ENCODE data around the gene SLC5A8. TPM values are rescaled to one million over a fixed set of nuclear protein-coding genes. Genes with fewer than 3 reads are reported as not detected.

Gene SLC5A8
- total RNA-seq, 4 donors from 2014 or later = under 0.01 TPM; not detected in 3

GRCh38 chr12:101115326-101115725, 94.7 kb downstream of the SLC5A8 start:
- whole genome bisulfite sequencing, 2 donors = 29 to 76% methylated on average over 2 of the region's 2 CpGs
- Histone ChIP-seq H3K27ac (no peak overlapping the region), H3K36me3 (no peaks in the 10 kb centered on the region), H3K4me3 (no peak overlapping the region), H3K4me1 (no peaks in the 10 kb centered on the region), H3K9me3 (no peaks in the 10 kb centered on the region), H3K27me3 (no peaks in the 10 kb centered on the region)
- DNase-seq = no peak
- intact Hi-C loops (cut with DNase I) = no loop called here
- no peak for TF ChIP-seq CTCF (IDR thresholded peaks at IDR 0.05)
- TF ChIP-seq POLR2A (IDR thresholded peaks at IDR 0.05) = no peak

GRCh38 chr12:101111441-101111840, 98.6 kb downstream of the SLC5A8 start:
- no peak overlapping the region for H3K4me3 ChIP-seq
- no peak overlapping the region for H3K27ac ChIP-seq
- no peaks in the 10 kb centered on the region for H3K27me3 ChIP-seq
- no peaks in the 10 kb centered on the region for H3K4me1 ChIP-seq
- no peaks in the 10 kb centered on the region for H3K9me3 ChIP-seq
- WGBS, 2 donors = 85 to 95% methylated on average over 2 of the region's 2 CpGs
- no peak for DNase-seq
- H3K36me3 ChIP-seq = no peaks in the 10 kb centered on the region
- intact Hi-C loops (cut with DNase I) = no loop called here
- TF ChIP-seq POLR2A (IDR thresholded peaks at IDR 0.05) (no peak), CTCF (IDR thresholded peaks at IDR 0.05) (no peak)

- Histone ChIP-seq H3K9me3 (no peaks in the 10 kb centered on the region), H3K27me3 (no peaks in the 10 kb centered on the region), H3K4me1 (no peaks in the 10 kb centered on the region), H3K27ac (no peak overlapping the region), H3K36me3 (no peaks in the 10 kb centered on the region), H3K4me3 (no peak overlapping the region)
- intact Hi-C loops (cut with DNase I) = no loop called here
- no peak for TF ChIP-seq POLR2A (IDR thresholded peaks at IDR 0.05)
- TF ChIP-seq CTCF (IDR thresholded peaks at IDR 0.05) = no peak
- no peak for DNase-seq
- WGBS, 2 donors = 85% methylated on average over 3 of the region's 3 CpGs
Observed at GRCh38 chr12:101110866-101111265, 99.2 kb downstream of the SLC5A8 start.

GRCh38 chr12:101108130-101108529, 101.9 kb downstream of the SLC5A8 start:
- no peaks in the 10 kb centered on the region for H3K4me1 ChIP-seq
- no peaks in the 10 kb centered on the region for H3K9me3 ChIP-seq
- intact Hi-C loops (cut with DNase I) = no loop called here
- TF ChIP-seq CTCF (IDR thresholded peaks at IDR 0.05) (no peak), POLR2A (IDR thresholded peaks at IDR 0.05) (no peak)
- WGBS, 2 donors = 79 to 85% methylated on average over 5 of the region's 5 CpGs
- H3K36me3 ChIP-seq = no peaks in the 10 kb centered on the region
- no peak overlapping the region for H3K27ac ChIP-seq
- no peak overlapping the region for H3K4me3 ChIP-seq
- DNase-seq = no peak
- H3K27me3 ChIP-seq = no peaks in the 10 kb centered on the region

- no peak for DNase-seq
- Histone ChIP-seq H3K27me3 (no peaks in the 10 kb centered on the region), H3K36me3 (no peaks in the 10 kb centered on the region), H3K9me3 (no peaks in the 10 kb centered on the region), H3K4me1 (no peaks in the 10 kb centered on the region), H3K27ac (no peak overlapping the region), H3K4me3 (no peak overlapping the region)
- 78 to 79% methylated on average over 4 of the region's 4 CpGs for WGBS, 2 donors
- intact Hi-C loops (cut with DNase I) = no loop called here
- TF ChIP-seq POLR2A (IDR thresholded peaks at IDR 0.05) (no peak), CTCF (IDR thresholded peaks at IDR 0.05) (no peak)
Observed at GRCh38 chr12:101107032-101107763, 102.8 kb downstream of the SLC5A8 start.

Small RNA genes lying within 50 kb of the gene (small RNA-seq; reads per million reads assigned to genes)
- gene RNU6-768P = 0 reads per million in 4 donors

Other genes starting within 250 kb of the SLC5A8 start
- 10 to 100 TPM in 3 of 4 donors, 1 to 10 TPM in 1; 5.5 to 20.5 (median 13.5) TPM for gene UTP20, start 69.9 kb upstream of the SLC5A8 start, total RNA-seq
- 10 to 100 TPM; 43.9 to 62.8 (median 56.2) TPM for gene ARL1, start 197.5 kb upstream of the SLC5A8 start, total RNA-seq